GM19351 (cell line): ENCODE results near the gene GADD45GIP1.
"Not testable (repeated sequence)": the region's sequence is repeated elsewhere in the genome, so short reads cannot be mapped to it uniquely, and the experiment has no call there.

Experiments
- ATAC-seq: cut with Tn5 transposase; IDR thresholded peaks from one replicate; pipeline ENCODE4 v1.9.1; 2021; ENCODE audit warnings: mild to moderate bottlenecking, moderate library complexity; ENCODE audit not compliant: unreplicated experiment

The GADD45GIP1 gene

DNA sequence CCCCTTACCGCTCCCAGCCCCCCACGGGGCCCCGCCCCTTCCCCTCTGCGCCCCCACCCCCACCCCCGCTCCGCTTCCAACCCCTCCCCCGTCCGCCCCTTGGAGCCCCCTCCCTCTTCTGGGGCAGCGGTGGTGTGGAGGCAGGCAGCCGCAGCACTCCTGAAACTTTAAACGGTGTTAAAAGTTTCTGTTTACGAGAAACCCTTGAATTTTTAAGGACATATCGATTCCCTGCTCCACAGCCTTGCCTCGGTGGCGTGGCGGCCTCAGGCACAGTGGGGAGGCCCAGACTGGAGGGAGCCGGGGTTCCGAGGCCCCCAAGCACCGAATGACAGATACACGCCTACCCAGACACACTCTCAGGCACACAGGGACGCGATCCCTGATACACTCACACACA lies 33.4 kb upstream of the GADD45GIP1 start:
- no peak for ATAC-seq

DNA sequence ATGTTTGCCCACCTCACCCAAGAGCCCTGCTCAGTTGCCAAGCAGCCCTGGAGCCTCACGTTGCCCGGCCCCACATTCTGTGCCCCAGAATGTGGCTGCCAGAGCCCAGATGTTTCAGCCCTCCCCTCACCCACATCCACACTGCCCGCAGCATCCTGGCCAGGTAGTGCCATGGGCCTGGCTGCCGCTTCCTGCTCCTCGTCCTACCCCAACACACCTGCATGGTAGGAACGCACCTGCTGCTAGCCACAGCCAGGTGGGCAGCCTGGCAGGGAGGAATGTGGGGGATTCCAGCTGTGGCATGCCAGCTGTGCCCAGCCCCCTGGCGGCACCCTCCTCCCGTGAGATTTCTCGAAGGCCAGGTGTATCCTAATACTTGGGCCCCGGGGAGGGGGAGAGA lies 30.8 kb upstream of the GADD45GIP1 start:
- ATAC-seq, result no peak

DNA sequence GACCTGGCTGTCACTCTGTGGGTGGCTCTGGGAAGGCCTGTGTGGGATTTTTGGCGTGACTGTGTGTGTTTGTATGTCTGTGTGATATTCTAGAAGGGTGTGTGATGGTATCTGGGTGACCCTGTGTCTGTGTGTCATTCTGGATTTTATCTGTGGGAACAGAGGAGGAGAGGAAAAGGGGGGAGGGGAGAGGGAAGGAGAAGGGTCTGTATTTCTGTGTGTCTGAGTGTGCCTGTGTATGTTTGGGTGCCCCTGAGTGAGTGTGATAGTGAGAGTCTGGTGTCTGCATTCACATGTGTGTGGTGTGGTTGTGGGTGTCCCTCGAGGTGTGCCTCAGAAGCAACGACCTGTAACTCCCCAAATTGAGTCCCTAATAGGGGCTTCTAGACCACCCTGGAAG lies 30.2 kb upstream of the GADD45GIP1 start:
- ATAC-seq, result no peak

DNA sequence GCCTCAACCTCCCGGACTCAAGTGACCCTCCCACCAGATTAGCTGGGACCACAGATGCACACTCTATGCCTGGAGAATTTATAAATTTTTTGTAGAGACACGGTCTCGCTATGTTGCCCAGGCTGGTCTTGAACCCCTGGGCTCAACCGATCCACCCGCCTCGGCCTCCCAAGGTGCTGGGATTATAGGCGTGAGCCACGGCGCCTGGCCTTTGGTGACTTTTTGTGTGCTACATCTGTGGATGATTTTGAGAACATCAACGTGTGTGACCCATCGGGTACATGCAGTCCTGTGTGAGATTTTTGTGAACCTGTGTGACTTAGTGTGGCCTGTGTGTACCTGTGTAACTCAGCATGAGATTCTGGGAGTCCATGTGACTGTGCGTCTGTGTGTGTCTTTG lies 29.7 kb upstream of the GADD45GIP1 start:
- no peak for ATAC-seq

DNA sequence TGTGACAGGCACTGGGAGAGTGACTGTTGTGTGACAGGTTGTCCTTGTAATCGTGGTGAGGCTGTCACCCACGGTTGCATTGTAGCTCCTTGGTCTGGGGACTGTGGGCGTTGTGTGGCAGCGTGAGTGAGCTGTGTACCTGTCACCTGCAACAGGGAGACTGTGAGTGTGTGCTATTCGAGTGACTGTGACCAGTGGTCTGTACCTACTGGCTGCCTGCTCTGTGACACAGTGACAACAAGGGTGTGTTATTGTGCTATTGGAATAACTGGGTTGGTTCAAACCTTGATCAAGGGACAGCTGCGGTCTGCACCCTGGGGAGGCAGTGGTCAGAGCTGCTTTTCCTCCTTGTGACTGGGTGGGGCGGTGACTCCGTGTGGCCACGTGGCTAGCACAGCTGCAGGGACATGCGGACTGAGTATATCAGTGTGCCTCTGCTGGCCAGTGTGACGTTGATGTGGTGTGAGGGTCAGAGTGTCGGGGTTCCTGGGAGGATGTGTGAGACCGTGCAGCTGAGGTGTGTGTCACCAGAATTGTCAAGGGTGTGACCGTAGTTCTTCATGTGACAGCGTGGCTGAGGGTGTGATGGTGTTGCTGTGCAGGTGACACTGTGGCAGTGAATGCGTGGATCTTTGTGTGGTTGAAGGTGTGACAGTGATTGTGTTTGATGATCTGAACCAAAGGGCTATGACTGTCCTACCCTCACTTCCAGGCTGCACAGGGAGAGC lies 28.2 kb upstream of the GADD45GIP1 start:
- no peak for ATAC-seq

DNA sequence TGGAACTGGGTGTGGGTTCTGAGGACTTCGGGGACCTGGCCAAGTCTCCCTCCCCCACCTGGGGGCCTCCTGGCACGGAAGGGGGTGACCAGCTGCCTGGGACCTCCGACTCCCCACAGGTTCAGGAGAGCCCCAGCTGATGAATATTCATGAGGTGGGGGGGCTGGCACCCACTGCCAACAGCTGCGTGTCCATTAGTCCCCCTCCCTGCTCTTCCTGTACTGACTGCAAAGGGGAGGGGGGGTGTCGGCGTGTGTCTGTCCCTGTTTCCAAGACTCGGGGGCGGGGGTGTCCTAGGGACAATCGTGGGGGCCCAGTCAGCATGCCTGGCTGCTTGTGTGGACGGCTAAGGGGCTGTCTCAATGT lies 27.6 kb upstream of the GADD45GIP1 start:
- no peak for ATAC-seq

DNA sequence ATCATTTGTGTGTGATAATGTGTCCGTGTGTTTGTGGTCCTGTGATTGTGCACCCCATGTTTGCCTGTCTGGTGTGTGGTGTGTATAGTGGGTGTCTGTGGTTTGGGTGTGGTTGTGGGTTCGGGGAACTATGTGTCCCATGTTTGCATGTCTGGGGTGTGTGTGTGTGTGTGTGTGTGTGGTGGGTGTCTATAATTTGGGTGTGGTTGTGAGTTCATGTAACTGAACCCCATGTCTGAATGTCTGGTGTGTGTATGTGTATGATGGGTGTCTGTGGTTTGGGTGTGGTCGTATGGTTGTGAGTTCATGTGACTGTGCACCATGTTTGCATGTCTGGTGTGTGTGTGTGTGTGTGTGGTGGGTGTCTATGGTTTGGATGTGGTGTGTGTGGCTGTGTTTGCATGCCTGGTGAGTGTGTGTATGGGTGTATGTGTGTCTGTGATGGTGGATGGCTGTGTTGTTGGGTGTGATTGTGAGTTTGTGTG lies 27.2 kb upstream of the GADD45GIP1 start:
- no peak for ATAC-seq

DNA sequence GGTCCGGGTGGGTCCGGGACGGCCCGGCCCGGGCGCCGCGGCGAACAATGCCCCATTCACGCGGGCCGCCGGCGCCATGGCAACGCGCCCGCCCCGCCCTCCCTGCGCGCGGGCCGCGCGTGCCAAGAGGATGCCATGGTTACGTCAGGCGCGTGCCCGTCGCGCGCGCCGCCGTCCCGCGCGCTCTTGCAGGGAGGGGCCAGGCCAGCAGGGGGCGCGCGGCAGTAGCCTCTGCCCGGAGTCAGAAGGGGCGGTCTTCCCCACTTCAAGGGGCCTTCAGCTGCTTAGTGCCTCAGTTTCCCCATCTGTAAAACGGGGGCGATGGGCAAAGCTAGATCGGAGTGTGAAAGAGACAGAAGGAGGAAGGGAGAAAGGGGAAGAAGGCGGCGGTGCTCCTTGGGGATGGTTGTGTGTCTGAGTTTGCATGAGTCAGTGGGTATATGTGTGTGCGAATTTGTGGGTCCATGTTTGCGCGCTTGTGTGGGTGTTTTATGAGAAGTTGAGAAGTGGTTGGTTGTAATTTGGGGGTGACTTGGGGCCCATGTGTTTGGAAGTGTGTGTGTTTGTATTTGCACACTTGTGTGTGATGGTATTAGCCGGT lies 26.6 kb upstream of the GADD45GIP1 start:
- no peak for ATAC-seq

DNA sequence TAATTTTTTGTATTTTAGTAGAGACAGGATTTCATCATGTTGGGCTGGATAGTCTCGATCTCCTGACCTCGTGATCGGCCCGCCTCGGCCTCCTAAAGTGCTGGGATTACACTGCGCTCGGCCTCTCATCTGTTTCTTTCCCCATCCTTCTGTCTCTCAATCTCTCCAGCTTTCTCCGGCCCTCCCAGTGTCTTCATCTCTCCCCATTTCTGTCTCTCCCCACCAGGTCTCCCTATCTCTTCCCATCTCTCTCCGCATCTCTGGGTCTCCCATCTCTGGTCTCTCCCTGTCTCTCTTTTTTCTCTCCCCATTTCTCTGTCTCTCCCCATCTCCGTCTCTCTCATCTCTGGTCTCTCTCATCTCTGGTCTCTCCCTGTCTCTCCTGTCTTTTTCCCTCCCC lies 26.1 kb upstream of the GADD45GIP1 start:
- no peak for ATAC-seq

DNA sequence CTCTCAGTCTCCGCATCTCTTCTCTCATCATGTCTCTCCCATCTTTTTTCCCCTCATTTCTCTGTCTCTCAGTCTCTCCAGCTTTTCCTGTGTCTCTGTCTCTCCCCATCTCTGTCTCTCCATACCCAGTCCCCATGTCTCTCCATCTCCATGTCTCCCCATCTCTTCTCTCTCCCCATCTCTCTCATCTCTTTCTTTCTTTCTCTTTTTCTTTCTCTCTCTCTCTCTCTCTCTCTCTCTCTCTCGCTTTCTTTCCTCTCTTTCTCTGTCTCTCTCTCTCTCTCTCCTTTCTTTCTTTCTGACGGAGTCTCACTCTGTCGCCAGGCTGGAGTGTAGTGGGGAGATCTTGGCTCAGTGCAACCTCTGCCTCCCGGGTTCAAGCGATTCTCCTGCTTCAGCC lies 25.6 kb upstream of the GADD45GIP1 start:
- ATAC-seq, result no peak

DNA sequence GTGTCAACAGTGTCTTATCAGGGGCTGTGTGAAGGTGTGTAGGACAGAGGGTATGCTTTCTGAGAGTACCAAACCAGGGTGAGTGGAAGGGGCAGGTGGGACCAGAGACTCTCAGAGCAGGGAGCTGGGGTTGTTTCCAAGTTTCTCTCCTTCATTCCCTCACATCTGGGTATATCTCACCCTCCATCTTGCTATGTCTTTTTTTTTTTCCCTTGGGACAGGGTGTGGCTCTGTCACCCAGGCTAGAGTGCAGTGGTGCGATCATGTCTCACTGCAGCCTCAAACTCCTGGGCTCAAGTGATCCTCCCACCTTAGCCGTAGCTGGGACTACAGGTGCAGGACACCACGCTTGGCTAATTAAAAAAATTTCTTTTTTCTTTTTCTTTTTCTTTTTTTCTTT lies 23.0 kb upstream of the GADD45GIP1 start:
- ATAC-seq, result no peak

DNA sequence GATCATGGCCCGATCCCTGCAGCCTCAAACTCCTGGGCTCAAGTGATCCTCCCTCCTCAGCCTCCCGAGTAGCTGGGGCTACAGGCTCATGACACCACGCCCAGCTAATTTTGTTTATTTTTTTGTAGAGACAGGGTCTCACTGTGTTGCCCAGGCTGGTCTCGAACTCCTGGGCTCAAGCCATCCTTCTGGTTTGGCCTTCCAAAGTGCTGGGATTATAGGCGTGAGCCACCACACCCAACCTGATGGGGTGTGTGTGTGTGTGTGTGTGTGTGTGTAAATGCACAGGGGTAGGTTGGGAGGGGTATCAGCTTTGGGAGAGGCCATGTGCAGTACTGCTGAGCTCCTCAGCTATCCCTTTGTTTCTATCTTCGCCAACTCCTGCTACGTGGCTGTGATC lies 19.1 kb upstream of the GADD45GIP1 start:
- ATAC-seq, result not testable (repeated sequence)

DNA sequence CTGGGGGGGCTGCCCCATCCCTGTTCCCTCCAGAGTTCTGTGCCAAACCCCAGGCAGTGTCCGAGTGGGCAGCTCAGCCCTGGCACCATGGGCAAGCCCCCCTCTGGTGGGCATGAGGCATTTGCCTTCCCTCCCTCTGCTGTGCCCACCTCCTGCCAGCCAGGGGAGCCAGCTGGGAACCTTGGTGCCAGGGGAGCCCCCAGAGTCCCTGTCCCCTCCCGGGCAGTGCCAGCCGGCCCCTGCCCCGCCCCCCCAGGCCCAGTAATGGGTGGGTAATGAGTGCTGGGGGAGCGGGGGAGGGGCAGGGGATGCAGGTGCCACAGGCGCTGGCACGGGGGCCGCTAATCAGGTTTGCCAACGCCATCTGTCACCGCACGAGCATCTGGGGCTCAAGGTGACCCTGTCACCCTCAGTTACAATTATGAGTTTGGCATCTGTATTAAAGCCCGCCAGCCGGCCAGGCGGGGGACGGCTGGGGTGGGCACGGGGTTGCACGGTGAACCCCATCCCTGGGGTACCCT lies 18.3 kb upstream of the GADD45GIP1 start:
- ATAC-seq, result no peak

DNA sequence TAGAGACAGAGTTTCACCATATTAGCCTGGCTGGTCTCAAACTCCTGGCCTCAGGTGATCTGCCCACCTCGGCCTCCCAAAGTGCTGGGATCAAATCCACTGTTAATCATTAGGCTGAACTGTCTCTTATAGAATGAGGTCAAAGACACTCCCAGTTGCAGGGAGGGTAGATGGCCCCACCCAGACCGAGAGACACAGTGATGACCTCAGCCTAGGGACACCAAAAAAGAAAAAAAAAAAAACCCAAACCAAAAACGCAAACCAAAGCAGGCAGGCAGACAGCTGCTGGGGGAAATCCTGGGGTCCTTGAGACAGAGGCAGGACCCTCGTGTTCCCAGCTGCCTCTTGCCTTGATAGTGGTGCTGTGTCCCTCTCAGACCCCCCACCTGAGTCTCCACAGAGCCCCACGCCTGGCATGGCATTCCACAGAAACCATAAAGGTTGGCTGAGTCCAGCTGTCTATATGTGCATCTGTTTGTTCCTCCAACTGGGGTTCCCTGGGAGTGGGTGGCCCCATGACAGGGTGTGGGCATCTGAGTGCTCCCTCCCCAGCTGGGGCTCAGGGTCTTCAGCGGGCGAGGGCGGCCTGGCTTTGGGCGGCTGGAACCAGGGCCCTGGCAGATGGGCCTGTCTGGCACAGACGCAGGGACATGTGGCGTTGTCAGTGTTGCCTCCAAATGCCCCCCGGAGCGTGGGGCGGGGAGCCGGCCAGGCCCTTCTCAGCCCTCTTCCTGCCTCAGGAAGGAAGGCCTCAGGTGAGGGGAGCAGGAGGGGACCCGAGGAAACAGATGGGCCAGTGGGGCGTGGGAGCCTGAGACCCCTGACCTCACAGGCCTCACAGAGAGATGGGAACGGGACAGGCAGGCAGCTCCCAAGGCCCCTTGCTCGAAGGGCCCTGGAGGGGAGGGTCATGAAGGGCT lies 17.5 kb upstream of the GADD45GIP1 start:
- ATAC-seq, result no peak

DNA sequence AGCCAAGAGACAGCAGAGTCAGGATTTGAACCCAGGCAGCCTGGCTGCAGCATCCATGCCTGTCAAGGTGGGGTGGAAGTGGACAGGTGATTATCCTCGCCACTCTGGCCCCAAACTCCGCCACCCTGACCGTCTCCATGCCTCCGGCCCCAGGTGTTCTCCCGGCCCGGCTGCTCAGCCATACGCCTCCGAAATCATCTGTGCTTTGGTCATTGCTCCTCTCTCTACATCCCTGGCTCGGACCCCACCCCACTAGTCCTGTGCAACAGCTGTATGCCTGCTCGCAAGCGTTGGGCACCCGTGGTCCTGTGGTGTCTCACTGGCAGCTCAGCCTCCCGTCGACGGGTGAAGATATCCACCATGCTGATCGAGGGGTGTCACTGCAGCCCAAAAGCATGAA lies 16.2 kb upstream of the GADD45GIP1 start:
- ATAC-seq, result no peak

DNA sequence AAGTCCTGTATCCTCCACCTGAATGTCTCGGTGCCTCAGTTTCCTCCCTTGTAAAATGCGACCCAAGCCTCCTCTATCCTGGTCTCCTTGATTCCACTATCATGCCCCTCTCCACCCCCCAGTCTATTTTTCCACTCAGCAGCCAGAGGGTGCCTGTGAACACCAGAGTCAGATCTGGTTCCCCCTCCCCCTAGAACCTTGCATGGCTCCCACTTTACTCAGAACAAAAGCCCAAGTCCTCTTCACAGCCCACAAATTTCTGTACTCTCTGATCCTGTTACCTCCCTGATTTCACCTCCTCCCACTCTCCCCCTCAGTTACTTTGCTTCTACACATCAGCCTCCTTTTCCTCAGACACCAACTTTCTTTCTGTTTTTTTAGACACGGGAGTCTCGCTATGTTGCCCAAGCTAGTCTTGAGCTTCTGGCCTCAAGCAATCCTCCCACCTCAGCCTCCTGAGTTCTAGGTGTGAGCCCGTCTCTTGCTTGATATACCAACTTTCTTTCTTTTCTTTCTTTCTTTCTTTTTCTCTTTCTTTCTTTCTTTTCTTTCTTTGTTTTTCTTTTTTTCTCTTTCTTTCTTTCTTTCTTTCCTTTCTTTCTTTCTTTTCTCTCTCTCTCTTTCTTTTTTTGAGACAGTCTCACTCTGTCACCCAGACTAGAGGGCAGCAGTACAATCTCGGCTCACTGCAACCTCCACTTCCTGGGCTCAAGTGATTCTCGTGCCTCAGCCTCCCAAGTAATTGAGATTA lies 13.2 kb upstream of the GADD45GIP1 start:
- no peak for ATAC-seq

DNA sequence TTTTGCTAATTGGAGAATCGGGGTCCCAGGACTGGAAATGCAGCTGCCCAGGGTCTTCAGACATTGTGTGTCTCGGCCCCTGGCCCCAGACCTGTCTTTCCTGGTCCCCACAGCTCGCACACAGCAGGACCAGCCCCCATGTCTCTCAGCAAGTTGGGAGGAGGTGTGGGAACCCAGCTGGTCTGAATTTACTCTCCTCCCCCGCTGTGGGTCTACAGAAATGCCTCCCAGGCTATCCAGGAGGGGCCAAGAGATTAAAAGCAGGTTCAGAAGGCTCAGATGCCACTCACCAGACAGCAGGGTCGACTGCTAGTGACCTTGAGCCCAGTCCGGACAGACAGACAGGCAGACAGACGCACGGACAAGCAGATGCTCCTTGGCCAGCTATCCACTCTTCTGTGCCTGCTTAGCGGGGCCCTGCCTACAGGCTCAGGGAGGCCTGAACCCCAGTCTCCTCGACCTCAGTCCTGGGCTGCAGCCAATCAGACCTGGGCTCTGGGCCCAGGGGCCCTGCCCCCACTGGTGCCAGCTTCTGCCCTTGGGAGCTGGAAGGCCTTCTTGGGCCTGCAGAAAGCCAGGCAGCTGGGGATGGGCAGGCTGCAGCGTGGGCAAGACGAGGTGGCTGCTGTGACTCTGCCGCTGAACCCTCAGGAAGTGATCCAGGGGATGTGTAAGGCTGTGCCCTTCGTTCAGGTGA lies 12.4 kb upstream of the GADD45GIP1 start, which contains the start of gene DAND5:
DAND5 (plus strand) TSS at position 285 of the 697 bp plus-strand sequence; CDS start at position 370, 85 bp downstream.
- ATAC-seq, result no peak

DNA sequence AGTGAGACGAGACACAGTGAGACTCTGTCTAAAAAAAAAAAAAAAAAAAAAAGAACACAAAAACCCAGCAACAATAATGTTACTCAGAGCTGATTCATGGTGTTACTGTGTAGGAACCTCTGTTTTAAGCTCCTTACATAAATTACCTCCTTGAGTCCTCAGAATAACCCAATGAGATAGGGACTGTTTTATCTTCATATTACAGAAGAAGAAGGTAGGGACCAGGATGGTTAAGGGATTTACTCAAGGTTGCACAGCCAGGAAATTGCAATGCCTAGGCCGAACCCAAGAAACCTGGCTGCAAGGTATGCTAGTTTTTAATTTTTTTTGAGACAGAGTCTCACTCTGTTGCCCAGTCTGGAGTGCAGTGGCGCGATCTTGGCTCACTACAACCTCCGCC lies 10.9 kb upstream of the GADD45GIP1 start:
- ATAC-seq, result no peak

DNA sequence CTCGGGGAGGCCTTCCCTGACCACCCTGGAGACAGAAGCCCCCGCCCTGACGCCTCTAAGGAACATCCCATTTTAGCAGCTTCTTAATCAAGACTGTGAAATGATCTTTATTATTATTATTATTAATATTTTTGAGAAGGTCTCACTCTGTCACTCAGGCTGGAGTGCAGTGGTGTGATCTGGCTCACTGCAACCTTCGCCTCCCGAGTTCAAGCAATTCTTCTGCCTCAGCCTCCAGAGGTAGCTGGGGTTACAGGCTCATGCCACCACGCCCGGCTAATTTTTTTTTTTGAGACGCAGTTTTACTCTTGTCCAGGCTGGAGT lies 8.8 kb upstream of the GADD45GIP1 start:
- ATAC-seq, result no peak
